ENCODE results near the gene RHO. TPM values are rescaled to one million over a fixed set of nuclear protein-coding genes. Genes with fewer than 3 reads are reported as not detected.
"Not testable (repeated sequence)": the region's sequence is repeated elsewhere in the genome, so short reads cannot be mapped to it uniquely, and the experiment has no call there.

The RHO gene
- total and polyA plus RNA-seq, 2 donors (not counting 1 experiment from before 2014, with no cell fraction given): not detected

DNA sequence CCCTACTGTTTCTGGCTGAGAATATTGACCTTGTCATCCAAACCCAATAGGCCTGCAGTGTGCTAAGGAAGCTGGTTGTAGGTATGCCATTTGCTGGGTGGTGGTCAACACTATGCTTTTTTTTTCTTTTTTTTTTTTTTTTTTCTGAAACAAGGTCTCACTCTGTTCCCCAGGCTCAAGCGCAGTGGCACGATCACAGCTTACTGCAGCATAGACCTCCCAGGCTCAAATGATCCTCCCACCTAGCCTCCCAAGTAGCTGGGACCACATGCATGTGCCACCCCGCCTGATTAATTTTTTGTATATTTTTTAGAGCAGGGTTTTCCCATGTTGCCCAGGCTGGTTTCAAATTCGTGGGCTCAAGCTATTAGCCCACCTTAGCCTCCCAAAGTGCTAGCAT, 35.7 kb upstream of the RHO start:
- H2AFZ ChIP-seq (ENCODE audit: low read length): no peak overlapping the region
- H3K4me2 ChIP-seq (ENCODE audit: extremely low read depth, insufficient read depth, low read length): no peak overlapping the region
- no peaks in the 10 kb centered on the region for H3K9me3 ChIP-seq (ENCODE audit: control insufficient read depth, insufficient read depth, low read depth, low read length)
- TF ChIP-seq, protein P1, sequence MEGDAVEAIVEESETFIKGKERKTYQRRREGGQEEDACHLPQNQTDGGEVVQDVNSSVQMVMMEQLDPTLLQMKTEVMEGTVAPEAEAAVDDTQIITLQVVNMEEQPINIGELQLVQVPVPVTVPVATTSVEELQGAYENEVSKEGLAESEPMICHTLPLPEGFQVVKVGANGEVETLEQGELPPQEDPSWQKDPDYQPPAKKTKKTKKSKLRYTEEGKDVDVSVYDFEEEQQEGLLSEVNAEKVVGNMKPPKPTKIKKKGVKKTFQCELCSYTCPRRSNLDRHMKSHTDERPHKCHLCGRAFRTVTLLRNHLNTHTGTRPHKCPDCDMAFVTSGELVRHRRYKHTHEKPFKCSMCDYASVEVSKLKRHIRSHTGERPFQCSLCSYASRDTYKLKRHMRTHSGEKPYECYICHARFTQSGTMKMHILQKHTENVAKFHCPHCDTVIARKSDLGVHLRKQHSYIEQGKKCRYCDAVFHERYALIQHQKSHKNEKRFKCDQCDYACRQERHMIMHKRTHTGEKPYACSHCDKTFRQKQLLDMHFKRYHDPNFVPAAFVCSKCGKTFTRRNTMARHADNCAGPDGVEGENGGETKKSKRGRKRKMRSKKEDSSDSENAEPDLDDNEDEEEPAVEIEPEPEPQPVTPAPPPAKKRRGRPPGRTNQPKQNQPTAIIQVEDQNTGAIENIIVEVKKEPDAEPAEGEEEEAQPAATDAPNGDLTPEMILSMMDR (conservative IDR thresholded peaks at IDR 0.05 in 1 of 2, IDR thresholded peaks at IDR 0.05 in 1 of 2; ENCODE audit: low read depth in 1 of 2, low read length in 2 of 2): no peak
- no peak for TF ChIP-seq EZH2 (IDR thresholded peaks at IDR 0.05; ENCODE audit: low read length, missing control alignments)
- no peak overlapping the region for H3K9ac ChIP-seq (ENCODE audit: insufficient read depth, low read length)
- H3K79me2 ChIP-seq (ENCODE audit: control insufficient read depth, insufficient read depth, low read length): no peaks in the 10 kb centered on the region
- DNase-seq (ENCODE audit: low read depth in 2 of 2): no peak
- no peak overlapping the region for H3K4me3 ChIP-seq (replicated peaks in 1 of 4; ENCODE audit: control extremely low read depth in 1 of 4, insufficient read depth in 1 of 4, low read depth in 3 of 4, low read length in 4 of 4)
- H3K27me3 ChIP-seq (ENCODE audit: control insufficient read depth, insufficient read depth, low read length): no peaks in the 10 kb centered on the region
- H3K27ac ChIP-seq (ENCODE audit: insufficient read depth, low read length): no peak overlapping the region
- H4K20me1 ChIP-seq (ENCODE audit: control insufficient read depth, extremely low read depth, insufficient read depth, low read length): no peaks in the 10 kb centered on the region
- H3K36me3 ChIP-seq (ENCODE audit: control insufficient read depth, insufficient read depth, low read length): peaks cover 4% of the 10 kb centered on the region
- H3K4me1 ChIP-seq (ENCODE audit: control insufficient read depth, extremely low read depth, insufficient read depth, low read length): peaks cover 22% of the 10 kb centered on the region

DNA sequence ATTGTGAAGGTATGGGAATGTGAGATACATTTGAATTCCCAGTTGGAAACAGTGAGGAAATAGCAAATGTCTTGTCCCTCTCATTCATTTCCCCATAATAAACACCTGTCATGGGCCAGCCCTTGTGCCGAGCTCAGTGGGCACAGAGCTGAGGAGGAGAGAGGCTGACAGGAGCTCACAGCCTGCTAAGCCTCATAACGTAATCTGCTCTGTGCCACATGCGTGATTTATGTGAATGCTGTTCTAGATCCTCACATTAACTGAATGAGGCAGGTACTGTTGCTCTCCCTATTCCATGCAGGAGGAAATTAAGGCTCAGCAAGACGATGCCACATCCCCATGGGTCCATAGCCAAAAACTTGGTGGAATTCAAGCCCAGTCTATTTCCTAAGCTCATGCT, 35.2 kb upstream of the RHO start:
- no peak for TF ChIP-seq EZH2 (IDR thresholded peaks at IDR 0.05; ENCODE audit: low read length, missing control alignments)
- TF ChIP-seq, protein P1 (conservative IDR thresholded peaks at IDR 0.05 in 1 of 2, IDR thresholded peaks at IDR 0.05 in 1 of 2; ENCODE audit: low read depth in 1 of 2, low read length in 2 of 2): no peak

DNA sequence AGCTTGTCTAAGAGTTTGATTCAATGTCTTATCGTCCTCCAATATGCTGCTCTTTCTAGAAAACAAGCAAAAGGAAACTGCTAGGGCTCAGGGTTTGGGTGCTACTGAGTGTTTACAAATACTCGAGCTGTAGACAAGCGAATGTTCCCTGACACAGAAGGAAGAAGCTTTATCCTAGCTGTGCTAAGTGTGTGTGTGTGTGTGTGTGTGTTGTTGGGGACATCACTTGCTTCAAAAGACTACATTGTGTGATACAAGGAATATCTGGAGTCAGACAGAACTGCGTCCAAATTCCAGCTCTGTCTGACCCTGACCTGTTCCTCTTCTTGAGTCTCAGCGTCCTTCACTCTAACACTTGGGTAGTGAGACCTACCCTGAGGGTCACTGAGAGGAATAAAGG, 33.9 kb upstream of the RHO start:
- H3K79me2 ChIP-seq (ENCODE audit: control insufficient read depth, insufficient read depth, low read length); H3K9ac ChIP-seq (ENCODE audit: insufficient read depth, low read length): not testable (repeated sequence)
- DNase-seq (ENCODE audit: low read depth in 2 of 2): peak in 1 of 2 donors; percentile 36

More for the DNA sequence above, 35.2 kb upstream of the RHO start:
- DNase-seq (ENCODE audit: low read depth in 2 of 2): no peak
- Histone ChIP-seq H3K27me3 (ENCODE audit: control insufficient read depth, insufficient read depth, low read length) (no peaks in the 10 kb centered on the region), H3K9me3 (ENCODE audit: control insufficient read depth, insufficient read depth, low read depth, low read length) (no peaks in the 10 kb centered on the region), H3K4me1 (ENCODE audit: control insufficient read depth, extremely low read depth, insufficient read depth, low read length) (peaks cover 22% of the 10 kb centered on the region), H2AFZ (ENCODE audit: low read length) (no peak overlapping the region), H3K4me3 (replicated peaks in 1 of 4; ENCODE audit: control extremely low read depth in 1 of 4, insufficient read depth in 1 of 4, low read depth in 3 of 4, low read length in 4 of 4) (no peak overlapping the region), H3K79me2 (ENCODE audit: control insufficient read depth, insufficient read depth, low read length) (no peaks in the 10 kb centered on the region), H3K27ac (ENCODE audit: insufficient read depth, low read length) (no peak overlapping the region), H3K9ac (ENCODE audit: insufficient read depth, low read length) (no peak overlapping the region), H3K4me2 (ENCODE audit: extremely low read depth, insufficient read depth, low read length) (no peak overlapping the region), H3K36me3 (ENCODE audit: control insufficient read depth, insufficient read depth, low read length) (peaks cover 4% of the 10 kb centered on the region), H4K20me1 (ENCODE audit: control insufficient read depth, extremely low read depth, insufficient read depth, low read length) (no peaks in the 10 kb centered on the region)

DNA sequence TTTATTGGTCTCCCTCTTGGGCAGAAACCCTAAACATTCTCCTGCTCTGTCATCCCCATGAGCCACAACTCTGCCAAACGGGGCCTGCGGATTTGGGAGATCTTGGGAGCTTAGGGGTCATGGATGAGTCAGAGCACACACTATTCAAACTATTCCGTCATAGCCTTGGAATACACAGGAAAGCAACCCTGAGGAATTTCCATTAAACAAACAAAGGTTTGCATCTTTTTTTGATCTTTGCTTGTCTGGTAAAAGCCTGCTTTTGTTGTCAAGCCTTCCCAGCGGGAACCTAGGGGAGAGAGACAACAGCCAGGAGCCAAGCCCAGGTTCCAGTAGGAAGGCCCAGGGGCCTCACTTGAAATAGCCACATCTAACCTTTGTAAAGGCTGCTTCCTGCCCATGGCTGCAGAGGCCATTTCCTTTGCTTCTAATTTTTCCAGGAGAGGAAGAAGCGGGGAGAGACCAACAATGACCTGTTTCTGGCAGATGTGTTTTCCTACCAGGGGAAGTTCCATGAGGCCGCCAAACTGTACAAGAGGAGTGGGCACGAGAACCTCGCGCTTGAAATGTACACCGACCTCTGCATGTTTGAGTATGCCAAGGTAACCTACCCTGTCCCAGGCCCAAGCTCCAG, 33.3 kb upstream of the RHO start:
- not testable (repeated sequence) for H2AFZ ChIP-seq (ENCODE audit: low read length); H3K79me2 ChIP-seq (ENCODE audit: control insufficient read depth, insufficient read depth, low read length); H3K9me3 ChIP-seq (ENCODE audit: control insufficient read depth, insufficient read depth, low read depth, low read length); H3K9ac ChIP-seq (ENCODE audit: insufficient read depth, low read length); H3K4me3 ChIP-seq (replicated peaks in 1 of 4; ENCODE audit: control extremely low read depth in 1 of 4, insufficient read depth in 1 of 4, low read depth in 3 of 4, low read length in 4 of 4); H3K27me3 ChIP-seq (ENCODE audit: control insufficient read depth, insufficient read depth, low read length); H3K36me3 ChIP-seq (ENCODE audit: control insufficient read depth, insufficient read depth, low read length); H4K20me1 ChIP-seq (ENCODE audit: control insufficient read depth, extremely low read depth, insufficient read depth, low read length)
- Histone ChIP-seq H3K27ac (ENCODE audit: insufficient read depth, low read length) (peak overlapping the region; percentile 73), H3K4me1 (ENCODE audit: control insufficient read depth, extremely low read depth, insufficient read depth, low read length) (peaks cover 22% of the 10 kb centered on the region), H3K4me2 (ENCODE audit: extremely low read depth, insufficient read depth, low read length) (peak overlapping the region; percentile 18)
- DNase-seq (ENCODE audit: low read depth in 2 of 2): peak; percentile 84 to 85

More for the DNA sequence above, 33.9 kb upstream of the RHO start:
- H3K27ac ChIP-seq (ENCODE audit: insufficient read depth, low read length): peak overlapping the region; percentile 73
- H3K36me3 ChIP-seq (ENCODE audit: control insufficient read depth, insufficient read depth, low read length); H3K9me3 ChIP-seq (ENCODE audit: control insufficient read depth, insufficient read depth, low read depth, low read length); H2AFZ ChIP-seq (ENCODE audit: low read length); H3K4me3 ChIP-seq (replicated peaks in 1 of 4; ENCODE audit: control extremely low read depth in 1 of 4, insufficient read depth in 1 of 4, low read depth in 3 of 4, low read length in 4 of 4); H3K27me3 ChIP-seq (ENCODE audit: control insufficient read depth, insufficient read depth, low read length); H4K20me1 ChIP-seq (ENCODE audit: control insufficient read depth, extremely low read depth, insufficient read depth, low read length): not testable (repeated sequence)
- peaks cover 22% of the 10 kb centered on the region for H3K4me1 ChIP-seq (ENCODE audit: control insufficient read depth, extremely low read depth, insufficient read depth, low read length)
- H3K4me2 ChIP-seq (ENCODE audit: extremely low read depth, insufficient read depth, low read length): peak overlapping the region; percentile 34

DNA sequence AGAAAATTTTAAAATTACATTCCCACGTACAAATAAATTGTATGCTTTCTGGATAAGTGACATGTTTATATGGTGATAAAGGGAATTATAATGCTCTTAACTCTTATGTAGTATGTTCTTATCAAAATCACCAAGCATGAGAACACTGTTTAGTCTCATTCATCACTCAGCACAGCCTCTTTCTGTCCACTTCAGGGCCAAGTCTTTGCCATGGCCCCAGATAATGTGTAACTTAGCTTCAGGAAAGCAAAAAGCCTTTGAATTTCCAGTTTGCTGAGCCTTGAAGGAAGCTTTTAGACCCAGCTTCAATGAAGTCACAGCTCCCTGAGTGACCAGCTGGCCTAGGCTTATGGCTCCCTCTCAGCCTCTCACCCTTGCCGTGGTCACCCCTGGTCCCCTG, 30.6 kb upstream of the RHO start:
- H3K4me3 ChIP-seq (replicated peaks in 1 of 4; ENCODE audit: control extremely low read depth in 1 of 4, insufficient read depth in 1 of 4, low read depth in 3 of 4, low read length in 4 of 4); H2AFZ ChIP-seq (ENCODE audit: low read length); H3K27ac ChIP-seq (ENCODE audit: insufficient read depth, low read length); H4K20me1 ChIP-seq (ENCODE audit: control insufficient read depth, extremely low read depth, insufficient read depth, low read length); H3K9me3 ChIP-seq (ENCODE audit: control insufficient read depth, insufficient read depth, low read depth, low read length); H3K36me3 ChIP-seq (ENCODE audit: control insufficient read depth, insufficient read depth, low read length); H3K9ac ChIP-seq (ENCODE audit: insufficient read depth, low read length); H3K4me2 ChIP-seq (ENCODE audit: extremely low read depth, insufficient read depth, low read length); DNase-seq (ENCODE audit: low read depth in 2 of 2); H3K27me3 ChIP-seq (ENCODE audit: control insufficient read depth, insufficient read depth, low read length); H3K79me2 ChIP-seq (ENCODE audit: control insufficient read depth, insufficient read depth, low read length): not testable (repeated sequence)
- peaks cover 16% of the 10 kb centered on the region for H3K4me1 ChIP-seq (ENCODE audit: control insufficient read depth, extremely low read depth, insufficient read depth, low read length)
